C1 segment of cervical spinal cord (tissue), 14 donors: ENCODE data around the gene TNNT1.

ENCODE experiments used
- DNase-seq, 14 donors: peaks; one replicate each; lab custom pipeline; 2025; lab: John Stamatoyannopoulos, UW

TNNT1 gene

DNA sequence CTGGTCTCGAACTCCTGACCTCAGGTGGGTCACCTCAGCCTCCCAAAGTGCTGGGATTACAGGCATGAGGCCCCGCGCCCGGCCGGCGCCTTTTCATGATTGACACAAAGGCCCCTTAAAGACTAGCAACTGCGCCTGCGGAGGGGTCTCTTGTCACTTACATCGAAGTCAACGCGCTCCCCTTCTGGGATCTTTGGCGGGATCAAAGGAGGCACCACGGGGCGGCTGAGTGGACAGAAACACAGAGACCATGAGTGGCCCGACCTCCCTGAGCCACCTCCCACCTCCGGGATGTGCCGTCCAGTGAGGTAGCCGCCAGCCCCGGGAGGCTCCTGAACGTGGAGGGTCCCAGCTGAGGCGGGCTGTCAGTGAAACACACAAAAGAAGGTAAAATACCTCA is 7.3 kb downstream of the TNNT1 start:
- no peak for DNase-seq

DNA sequence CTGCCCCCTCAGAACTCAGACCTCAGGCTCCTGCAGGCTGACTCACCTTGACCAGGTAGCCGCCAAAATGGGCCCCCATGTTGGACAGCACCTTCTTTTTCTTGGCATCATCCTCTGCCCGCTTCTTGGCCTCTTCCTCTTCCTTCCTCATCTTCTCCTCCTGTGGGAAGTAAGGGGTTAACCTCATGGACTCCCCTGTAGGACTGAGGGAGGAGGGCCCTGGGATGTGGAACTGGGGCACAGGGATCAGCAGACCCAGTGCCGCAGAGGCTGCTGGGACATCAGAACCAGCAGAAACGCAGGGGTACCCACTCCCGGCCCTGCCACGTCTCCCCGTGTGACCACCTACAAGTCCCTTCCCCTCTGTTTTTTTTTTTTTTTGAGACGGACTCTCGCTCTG is 11.1 kb downstream of the TNNT1 start:
- DNase-seq = no peak

DNA sequence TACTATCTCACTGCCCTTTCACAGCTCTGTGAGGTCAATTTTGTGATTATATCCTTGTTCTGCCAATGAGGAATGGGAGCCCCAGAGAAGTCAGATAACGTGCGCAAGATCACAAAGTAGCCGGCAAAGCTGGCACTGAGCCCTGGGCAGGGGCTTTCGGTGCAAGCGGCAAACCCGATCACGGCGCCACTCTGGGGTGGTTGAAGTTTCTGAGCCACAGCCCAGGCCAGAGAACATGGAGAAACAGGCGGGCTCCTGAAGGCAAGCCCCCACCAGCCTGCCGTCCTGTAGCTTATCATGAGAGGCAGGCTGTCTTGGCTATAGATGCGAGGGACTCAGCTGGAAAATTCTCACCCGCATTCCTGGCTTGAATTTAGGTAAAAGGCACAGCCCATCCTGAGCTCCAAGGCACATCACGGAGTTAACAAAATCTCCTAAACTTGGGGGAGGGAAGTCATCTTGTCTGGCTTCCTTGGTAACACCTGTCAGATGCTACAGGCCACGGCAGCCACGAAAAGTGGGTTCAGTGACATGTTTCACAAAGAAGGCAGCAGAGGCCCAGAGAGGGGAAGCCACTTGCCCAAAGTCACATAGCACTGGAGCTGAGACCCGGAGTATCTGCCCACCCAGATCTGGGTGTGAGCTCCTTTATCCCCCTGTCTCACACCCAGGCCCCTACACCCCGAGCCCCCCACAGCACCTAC is 12.5 kb downstream of the TNNT1 start:
- DNase-seq = no peak

DNA sequence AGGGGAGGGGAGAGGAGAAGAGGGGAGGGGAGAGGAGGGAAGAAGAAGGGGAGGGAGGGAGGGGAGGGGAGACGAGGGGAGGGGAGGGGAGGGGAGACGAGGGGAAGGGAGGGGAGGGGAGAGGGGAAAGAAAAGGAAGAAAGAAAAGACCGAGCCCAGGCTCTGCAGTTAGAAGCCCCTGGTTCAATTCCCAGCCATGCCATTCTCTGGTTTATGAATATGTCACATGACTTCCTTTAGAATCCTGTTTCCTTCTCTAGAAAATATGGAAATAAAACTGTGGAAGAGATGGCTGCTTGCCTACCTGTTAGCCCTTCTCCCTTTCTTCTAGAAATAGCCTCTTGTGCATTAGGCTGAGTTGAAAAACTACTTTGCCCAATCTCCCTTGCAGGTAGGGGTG is 14.3 kb downstream of the TNNT1 start:
- DNase-seq = no peak

DNA sequence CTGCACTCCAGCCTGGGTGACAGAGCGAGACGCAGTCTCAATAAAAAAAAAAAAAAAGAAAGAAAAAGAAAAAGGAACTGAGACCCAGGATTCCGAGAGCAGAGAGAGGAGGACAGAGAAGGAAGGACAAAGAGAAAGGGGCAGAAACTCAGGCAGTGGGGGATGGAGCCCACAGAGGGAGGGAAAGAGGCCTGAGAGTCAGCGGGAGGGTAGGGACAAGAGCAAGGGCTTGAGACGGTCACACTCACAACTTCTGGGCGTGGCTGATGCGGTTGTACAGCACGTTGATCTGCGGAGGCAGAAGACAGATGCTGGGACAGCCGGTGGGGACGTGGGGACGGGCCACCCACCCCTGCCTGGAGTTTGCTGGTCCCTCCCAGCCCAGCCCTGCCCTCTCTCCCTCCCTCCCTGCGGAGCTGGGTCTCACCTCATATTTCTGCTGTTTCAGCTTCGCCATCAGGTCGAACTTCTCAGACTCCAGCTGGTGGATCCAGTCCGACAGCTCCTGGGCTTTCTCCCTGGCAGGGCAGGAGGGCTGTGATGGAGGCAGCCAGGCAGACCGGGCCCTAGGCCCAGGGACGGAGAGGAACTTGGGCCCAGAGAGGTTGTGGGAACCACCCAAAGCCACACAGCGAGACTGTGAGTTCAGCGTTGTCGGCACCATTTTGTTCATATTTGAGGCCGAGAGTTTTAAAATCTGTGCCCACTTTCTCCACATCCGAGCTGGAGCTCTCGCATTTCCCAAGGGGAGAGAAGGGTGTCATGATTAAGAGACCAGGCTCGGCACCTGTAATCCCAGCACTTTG is 15.2 kb downstream of the TNNT1 start:
- no peak for DNase-seq

DNA sequence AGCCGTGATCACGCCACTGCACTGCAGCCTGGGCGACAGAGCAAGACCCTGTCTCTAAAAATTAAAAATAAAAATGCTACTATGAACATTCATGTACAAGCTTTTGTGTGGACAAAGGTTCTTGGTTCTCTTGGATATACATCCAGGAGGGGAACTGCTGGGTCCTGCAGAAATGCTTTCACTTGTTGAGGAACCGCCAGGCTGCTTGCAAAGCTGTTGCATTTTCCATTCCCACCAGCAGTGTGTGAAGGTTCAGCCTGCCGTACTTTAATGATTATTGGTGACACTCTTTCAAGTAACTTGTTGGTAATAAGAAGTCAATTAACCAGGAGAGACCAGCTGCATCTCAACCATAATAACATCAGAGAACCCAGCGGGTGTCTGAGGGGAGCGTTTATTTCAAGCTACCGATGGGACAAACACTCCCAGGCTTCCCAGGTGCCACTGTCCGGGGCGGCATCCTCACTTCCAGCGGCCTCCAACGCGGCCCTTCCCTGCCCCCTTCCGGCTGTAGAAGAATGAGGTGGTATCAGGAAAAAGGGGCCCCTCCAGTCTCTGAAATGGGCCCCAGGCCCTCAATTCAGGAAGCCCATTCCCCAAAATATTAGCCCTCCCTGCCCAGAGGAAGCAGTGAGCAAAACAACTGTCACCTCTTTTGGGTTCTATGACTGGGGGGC is 16.4 kb downstream of the TNNT1 start:
- no peak for DNase-seq

DNA sequence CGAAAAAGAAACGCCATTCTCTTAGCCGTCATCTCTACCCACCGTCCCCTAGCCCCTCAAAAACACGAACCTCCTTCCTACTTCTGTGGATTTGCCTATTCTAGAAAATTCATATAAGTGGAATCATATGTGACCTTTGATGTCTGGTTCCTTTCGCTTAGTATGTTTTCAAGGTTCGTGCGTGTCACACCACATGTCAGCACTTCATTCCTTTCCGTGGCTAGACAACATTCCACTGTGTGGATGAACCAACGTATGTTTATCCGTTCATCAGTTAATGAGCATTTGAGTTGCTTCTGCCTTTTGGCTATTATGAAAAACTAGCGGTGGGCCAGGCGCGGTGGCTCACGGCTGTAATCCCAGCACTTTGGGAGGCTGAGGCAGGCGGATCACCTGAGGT is 17.6 kb downstream of the TNNT1 start:
- no peak for DNase-seq

DNA sequence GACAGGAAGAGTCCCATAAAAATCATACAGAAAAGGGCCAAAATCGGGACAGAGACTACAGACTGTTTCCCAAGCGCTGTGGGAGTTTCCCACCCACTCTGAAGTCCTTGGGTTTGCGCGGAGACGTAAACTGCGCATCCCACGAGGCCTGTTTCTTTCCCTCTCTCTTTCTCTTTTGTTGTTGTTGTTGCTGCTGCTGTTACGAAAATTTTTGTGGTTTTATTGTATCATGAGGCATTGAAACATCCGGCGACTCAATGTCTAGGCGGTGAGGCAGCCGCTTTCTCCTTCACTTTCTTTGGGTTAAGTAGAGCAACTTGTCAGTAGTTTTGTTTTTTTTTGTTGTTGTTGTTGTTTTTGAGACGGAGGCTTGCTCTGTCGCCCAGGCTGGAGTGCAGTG is 30.0 kb downstream of the TNNT1 start:
- no peak for DNase-seq

DNA sequence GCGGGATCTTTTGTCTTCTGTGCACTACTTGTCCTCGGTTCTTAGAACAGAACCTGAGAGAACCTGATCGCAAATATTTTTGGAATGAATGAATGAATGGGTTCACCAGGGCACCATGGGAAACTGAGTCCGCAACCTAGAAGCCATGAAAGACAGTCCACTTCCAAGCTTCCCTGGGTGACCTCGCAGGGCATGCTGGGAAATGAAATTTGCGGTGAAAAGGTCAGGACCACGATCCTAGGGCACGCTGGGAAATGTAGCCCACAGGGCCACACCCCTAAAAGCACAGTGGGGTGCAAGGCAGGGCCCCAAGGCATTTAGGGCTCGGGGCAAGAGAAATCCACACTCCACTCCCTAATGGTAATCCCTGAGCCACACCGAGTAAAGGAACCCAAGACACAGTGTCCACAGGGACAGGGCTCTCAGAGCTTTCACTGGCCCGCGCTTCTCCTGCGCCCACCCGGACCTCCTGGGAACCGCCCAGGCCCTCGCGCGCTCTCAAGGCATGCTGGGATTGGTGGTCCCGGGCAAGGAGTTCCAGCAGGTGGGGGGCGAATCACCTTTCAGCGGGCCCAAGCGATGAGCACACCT is 30.5 kb downstream of the TNNT1 start:
- DNase-seq = peak in 12 of 14 donors; percentile 26 to 81 (median 50)

DNA sequence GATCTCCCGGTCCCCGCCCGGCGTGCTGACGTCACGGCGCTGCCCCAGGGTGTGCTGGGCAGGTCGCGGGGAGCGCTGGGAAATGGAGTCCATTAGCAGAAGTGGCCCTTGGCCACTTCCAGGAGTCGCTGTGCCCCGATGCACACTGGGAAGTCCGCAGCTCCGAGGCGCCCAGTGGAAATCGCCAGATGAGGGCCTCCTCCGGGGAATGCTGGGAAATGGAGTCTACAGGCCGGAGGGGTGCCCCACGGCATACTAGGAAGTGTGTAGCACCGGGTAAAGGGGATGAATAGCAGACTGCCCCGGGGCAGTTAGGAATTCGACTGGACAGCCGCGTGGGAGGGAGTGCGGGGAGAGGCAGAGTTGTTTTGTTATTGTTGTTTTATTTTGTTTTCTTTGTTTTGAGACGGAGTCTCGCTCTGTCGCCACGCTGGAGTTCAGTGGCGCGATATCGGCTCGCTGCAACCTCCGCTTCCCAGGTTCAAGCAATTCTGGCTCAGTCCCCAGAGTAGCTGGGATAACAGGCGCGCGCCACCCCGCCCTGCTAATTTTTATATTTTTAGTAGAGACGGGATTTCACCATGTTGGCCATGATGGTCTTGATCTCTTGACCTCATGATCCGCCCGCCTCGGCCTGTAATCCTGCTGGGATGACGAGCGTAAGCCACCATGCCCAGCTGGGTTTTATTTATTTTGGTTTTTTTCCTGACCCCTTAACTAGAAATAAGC is 31.2 kb downstream of the TNNT1 start:
- peak; percentile 83 to 99 (median 98) for DNase-seq

DNA sequence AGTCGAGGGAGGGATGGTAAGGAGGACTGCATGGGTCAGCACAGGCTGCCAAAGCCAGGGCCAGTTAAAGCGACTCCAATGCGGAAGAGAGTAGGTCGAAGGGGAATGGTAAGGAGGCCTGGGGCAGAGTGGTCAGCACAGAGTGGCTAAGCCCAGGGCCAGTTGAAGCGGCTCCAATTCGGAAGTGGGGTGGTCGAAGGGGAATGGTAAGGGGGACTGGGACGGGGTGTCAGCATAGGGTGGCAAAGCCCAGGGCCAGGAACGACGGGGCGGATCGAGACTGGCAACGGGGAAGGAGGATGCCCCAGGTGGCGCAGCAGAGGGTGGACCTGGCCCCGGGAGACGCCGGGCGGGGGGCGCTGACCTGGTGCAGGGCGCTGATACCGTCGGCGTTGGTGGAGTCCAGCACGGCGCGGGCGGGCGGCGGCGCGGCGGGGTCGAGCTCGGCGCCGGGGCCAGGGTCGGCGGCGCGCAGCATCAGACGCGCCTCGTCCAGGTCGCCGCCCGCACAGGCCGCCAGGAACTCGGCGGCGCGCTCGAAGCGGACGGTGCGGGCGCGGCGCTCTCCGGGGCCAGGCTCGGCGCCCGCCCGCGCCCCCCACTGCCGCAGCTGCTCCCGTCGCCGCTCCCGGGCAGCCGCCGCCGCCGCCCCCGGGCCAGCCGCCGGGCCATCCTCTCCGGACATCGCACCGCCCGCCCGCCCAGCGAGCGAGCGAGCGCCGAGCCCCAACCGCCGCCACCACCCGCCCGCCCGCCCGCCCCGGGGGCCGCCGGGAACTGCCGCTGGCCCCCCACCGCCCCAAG is 31.9 kb downstream of the TNNT1 start, which contains the start of gene PPP1R12C:
TSS of gene PPP1R12C (minus strand) at position 779 of the 804 bp plus-strand sequence. CDS start at position 685, 94 bp downstream.
- DNase-seq = peak in 4 of 14 donors; percentile 19 to 53 (median 38)

DNA sequence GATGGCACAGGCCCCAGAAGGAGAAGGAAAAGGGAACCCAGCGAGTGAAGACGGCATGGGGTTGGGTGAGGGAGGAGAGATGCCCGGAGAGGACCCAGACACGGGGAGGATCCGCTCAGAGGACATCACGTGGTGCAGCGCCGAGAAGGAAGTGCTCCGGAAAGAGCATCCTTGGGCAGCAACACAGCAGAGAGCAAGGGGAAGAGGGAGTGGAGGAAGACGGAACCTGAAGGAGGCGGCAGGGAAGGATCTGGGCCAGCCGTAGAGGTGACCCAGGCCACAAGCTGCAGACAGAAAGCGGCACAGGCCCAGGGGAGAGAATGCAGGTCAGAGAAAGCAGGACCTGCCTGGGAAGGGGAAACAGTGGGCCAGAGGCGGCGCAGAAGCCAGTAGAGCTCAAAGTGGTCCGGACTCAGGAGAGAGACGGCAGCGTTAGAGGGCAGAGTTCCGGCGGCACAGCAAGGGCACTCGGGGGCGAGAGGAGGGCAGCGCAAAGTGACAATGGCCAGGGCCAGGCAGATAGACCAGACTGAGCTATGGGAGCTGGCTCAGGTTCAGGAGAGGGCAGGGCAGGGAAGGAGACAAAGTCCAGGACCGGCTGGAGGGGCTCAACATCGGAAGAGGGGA is 32.7 kb downstream of the TNNT1 start:
- peak in 12 of 14 donors; percentile 21 to 73 (median 55) for DNase-seq

DNA sequence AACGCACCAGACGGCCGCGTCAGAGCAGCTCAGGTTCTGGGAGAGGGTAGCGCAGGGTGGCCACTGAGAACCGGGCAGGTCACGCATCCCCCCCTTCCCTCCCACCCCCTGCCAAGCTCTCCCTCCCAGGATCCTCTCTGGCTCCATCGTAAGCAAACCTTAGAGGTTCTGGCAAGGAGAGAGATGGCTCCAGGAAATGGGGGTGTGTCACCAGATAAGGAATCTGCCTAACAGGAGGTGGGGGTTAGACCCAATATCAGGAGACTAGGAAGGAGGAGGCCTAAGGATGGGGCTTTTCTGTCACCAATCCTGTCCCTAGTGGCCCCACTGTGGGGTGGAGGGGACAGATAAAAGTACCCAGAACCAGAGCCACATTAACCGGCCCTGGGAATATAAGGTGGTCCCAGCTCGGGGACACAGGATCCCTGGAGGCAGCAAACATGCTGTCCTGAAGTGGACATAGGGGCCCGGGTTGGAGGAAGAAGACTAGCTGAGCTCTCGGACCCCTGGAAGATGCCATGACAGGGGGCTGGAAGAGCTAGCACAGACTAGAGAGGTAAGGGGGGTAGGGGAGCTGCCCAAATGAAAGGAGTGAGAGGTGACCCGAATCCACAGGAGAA is 33.5 kb downstream of the TNNT1 start:
- DNase-seq = no peak

DNA sequence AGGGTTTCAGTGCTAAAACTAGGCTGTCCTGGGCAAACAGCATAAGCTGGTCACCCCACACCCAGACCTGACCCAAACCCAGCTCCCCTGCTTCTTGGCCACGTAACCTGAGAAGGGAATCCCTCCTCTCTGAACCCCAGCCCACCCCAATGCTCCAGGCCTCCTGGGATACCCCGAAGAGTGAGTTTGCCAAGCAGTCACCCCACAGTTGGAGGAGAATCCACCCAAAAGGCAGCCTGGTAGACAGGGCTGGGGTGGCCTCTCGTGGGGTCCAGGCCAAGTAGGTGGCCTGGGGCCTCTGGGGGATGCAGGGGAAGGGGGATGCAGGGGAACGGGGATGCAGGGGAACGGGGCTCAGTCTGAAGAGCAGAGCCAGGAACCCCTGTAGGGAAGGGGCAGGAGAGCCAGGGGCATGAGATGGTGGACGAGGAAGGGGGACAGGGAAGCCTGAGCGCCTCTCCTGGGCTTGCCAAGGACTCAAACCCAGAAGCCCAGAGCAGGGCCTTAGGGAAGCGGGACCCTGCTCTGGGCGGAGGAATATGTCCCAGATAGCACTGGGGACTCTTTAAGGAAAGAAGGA is 34.4 kb downstream of the TNNT1 start:
- DNase-seq = no peak

DNA sequence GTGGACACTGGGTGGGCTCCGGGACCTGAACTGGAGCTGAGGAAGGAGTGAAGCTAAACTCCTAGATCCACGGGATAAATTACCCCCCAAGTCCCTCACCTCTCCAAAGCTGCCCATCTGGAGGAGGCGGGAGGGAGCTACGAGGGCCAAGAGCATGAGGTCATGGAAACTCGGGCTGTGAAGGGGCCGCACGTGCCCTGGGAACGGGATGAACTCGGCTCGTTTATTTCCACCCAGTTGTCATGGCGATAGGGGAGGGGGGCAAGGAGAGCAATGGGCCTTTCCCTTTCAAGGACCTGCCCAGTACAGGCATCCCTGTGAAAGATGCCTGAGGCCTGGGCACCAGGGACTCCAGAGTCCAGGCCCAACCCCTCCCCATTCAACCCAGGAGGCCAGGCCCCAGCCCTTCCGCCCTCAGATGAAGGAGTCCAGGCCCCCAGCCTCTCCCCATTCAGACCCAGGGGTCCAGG is 35.4 kb downstream of the TNNT1 start:
- DNase-seq = peak in 10 of 14 donors; percentile 1 to 56 (median 21)

DNA sequence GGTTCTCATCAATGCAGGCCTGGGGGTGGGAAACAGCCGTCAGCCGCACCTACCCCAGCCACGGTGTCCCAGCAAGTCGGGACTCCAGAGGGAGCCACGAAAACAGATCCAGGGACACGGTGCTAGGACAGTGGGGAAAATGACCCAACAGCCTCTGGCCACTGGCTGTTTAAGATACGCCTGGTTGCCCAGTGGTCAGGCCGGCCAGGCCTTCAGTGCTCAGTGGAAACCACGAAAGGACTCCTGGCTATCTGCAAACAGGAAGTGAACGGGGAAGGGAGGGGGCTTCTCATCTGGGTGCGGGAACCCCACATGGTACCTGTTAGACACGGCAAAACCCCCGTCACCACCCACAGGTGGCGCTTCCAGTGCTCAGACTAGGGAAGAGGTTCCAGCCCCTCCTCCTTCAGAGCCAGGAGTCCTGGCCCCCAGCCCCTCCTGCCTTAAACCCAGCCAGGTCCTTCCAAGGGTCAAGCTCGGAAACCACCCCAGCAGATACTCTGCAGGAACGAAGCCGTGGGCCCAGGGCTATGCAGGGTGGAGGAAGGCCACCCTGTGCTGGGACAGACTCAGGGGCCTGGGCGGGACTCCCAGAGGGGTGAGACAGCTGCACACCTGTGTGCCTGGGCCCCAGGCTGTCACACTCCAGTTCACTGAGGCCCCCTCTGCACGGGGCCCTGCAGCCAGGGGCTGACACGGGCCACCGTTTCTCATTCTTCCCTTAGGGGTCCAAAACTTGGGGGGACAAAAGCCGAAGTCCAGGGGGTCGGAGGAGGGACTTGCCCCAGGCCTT is 36.0 kb downstream of the TNNT1 start:
- DNase-seq = no peak

DNA sequence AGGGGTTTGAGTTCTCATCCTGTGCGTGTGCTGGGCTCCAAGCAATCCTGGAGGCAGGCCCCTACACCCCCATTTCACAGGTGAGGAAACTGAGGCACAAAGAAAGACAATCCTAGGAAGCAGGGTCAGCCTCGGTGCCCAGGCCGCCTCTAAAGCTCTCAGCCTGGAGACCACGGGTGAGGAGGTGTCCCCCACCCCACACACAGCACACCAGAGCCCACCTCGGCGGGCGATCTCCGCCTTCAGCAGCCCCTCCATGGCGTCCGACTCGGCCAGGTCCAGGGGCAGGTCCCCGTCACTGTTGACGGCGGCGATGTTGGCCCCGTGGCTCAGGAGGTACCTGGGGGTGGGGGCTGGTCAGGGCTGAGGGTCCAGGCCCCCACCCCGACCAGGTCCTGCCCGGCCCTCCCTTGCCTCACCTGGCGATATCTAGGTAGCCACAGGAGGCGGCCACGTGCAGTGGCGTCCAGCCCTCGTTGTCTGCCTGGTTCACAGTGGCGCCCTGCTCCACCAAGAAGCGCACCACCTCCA is 36.7 kb downstream of the TNNT1 start:
- no peak for DNase-seq
